Smooth muscle cell (in vitro differentiated cells): ENCODE results near the gene ELOA. TPM values are rescaled to one million over a fixed set of nuclear protein-coding genes. Genes with fewer than 3 reads are reported as not detected.

Experiments
- DNase-seq: peaks from one replicate; lab custom pipeline; 2025; ENCODE audit not compliant: unreplicated experiment; lab: John Stamatoyannopoulos, UW
- H2AFZ ChIP-seq: fragments of 200-600 bp; sonication (generic); 2 replicates; pipeline ENCODE4 v1.6.0; 2016; ENCODE audit warnings: antibody characterized with exemption, low read depth, mild to moderate bottlenecking
- H3F3A ChIP-seq: fragments of 200-600 bp; sonication (generic); 2 replicates; pipeline ENCODE4 v1.6.0; 2017; ENCODE audit warnings: antibody characterized with exemption, low read depth
- H3K27ac ChIP-seq: fragments of 200-600 bp; sonication (generic); 2 replicates; pipeline ENCODE4 v1.5.1; 2016; ENCODE audit warnings: low read depth, mild to moderate bottlenecking
- H3K27me3 ChIP-seq: fragments of 200-600 bp; sonication (generic); 2 replicates; pipeline ENCODE4 v1.6.1; 2016; ENCODE audit warnings: low read depth, mild to moderate bottlenecking
- H3K36me3 ChIP-seq: fragments of 200-600 bp; sonication (generic); 2 replicates; pipeline ENCODE4 v1.5.1; 2016; ENCODE audit warnings: low read depth
- H3K4me1 ChIP-seq: fragments of 200-600 bp; sonication (generic); 2 replicates; pipeline ENCODE4 v1.5.1; 2016; ENCODE audit warnings: low read depth
- H3K4me2 ChIP-seq: fragments of 200-600 bp; sonication (generic); 2 replicates; pipeline ENCODE4 v1.6.0; 2016; ENCODE audit warnings: mild to moderate bottlenecking
- H3K4me3 ChIP-seq: fragments of 200-600 bp; sonication (generic); 2 replicates; pipeline ENCODE4 v1.5.1; 2016; ENCODE audit warnings: mild to moderate bottlenecking
- H3K79me2 ChIP-seq: fragments of 200-600 bp; sonication (generic); 2 replicates; pipeline ENCODE4 v1.6.0; 2016; ENCODE audit warnings: low read depth, mild to moderate bottlenecking
- H3K9ac ChIP-seq: fragments of 200-600 bp; sonication (generic); 2 replicates; pipeline ENCODE4 v1.6.0; 2016; ENCODE audit warnings: low read depth
- H3K9me3 ChIP-seq: fragments of 200-600 bp; sonication (generic); replicated peaks from 2 replicates; pipeline ENCODE4 v1.5.1; 2016; ENCODE audit warnings: low read depth
- H4K20me1 ChIP-seq: fragments of 200-600 bp; sonication (generic); 2 replicates; pipeline ENCODE4 v1.6.0; 2016; ENCODE audit warnings: low read depth
- WGBS: methylation state at CpG from one replicate; pipeline ENCODE4 v1.1.7; 2016; ENCODE audit warnings: low lambda C conversion rate; 5-methylcytosine and 5-hydroxymethylcytosine counted together
- polyA plus RNA-seq: library from polyadenylated mRNA; unstranded; fragments of >200 nt; fragmentation: Nextera tagmentation; extraction: Ambion mirVana; gene quantifications from 2 replicates; pipeline ENCODE4 v1.2.1, GENCODE V29; 2016
- total RNA-seq: library from RNA; depleted of rRNA; stranded (reverse); fragments of >200 nt; gene quantifications from 2 replicates; pipeline ENCODE4 v1.2.3, GENCODE V29; 2014
- TF ChIP-seq, protein P1 (sequence below): fragments of 200-600 bp; sonication (generic); IDR thresholded peaks from 2 replicates; pipeline ENCODE4 v1.5.1; 2017; ENCODE audit warnings: borderline replicate concordance, mild to moderate bottlenecking, antibody characterized with exemption; ENCODE audit not compliant: insufficient read depth, poor library complexity, severe bottlenecking

ELOA gene
- total and polyA plus RNA-seq, 2 experiments from 2014 or later: 28.1 to 33.4 TPM

DNA sequence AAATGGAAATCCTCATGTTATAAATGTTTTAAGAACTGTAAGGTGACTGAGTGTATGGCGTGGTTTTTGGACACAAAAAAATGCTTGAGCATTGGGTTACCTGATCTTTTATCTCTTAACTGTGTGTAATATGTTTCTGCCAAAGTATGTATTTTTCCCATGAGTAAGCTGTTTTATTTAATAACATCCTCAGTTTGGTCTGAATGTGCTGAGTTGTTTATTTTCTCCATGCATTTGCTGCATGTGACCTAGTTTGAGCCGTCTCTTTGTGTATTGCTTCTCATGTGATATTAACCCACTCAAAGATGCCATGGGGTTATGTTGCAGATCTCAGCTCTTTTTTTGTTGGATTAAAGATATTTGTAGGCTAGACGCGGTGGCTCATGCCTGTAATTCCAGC is 41.6 kb downstream of the ELOA start:
- peaks cover 14% of the 10 kb centered on the region for H3K36me3 ChIP-seq
- TF ChIP-seq, protein P1, sequence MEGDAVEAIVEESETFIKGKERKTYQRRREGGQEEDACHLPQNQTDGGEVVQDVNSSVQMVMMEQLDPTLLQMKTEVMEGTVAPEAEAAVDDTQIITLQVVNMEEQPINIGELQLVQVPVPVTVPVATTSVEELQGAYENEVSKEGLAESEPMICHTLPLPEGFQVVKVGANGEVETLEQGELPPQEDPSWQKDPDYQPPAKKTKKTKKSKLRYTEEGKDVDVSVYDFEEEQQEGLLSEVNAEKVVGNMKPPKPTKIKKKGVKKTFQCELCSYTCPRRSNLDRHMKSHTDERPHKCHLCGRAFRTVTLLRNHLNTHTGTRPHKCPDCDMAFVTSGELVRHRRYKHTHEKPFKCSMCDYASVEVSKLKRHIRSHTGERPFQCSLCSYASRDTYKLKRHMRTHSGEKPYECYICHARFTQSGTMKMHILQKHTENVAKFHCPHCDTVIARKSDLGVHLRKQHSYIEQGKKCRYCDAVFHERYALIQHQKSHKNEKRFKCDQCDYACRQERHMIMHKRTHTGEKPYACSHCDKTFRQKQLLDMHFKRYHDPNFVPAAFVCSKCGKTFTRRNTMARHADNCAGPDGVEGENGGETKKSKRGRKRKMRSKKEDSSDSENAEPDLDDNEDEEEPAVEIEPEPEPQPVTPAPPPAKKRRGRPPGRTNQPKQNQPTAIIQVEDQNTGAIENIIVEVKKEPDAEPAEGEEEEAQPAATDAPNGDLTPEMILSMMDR: no peak
- H3K27me3 ChIP-seq: no peaks in the 10 kb centered on the region
- WGBS: 96% methylated on average over 4 of the region's 4 CpGs
- DNase-seq: no peak
- H3K79me2 ChIP-seq: peaks cover 43% of the 10 kb centered on the region
- peaks cover 6% of the 10 kb centered on the region for H3K4me1 ChIP-seq
- peaks cover 16% of the 10 kb centered on the region for H3F3A ChIP-seq
- H3K27ac ChIP-seq: no peak overlapping the region
- H3K4me2 ChIP-seq: no peak overlapping the region
- H3K9ac ChIP-seq: no peak overlapping the region
- H3K9me3 ChIP-seq: no peaks in the 10 kb centered on the region
- no peak overlapping the region for H2AFZ ChIP-seq
- no peak overlapping the region for H3K4me3 ChIP-seq
- H4K20me1 ChIP-seq: peaks cover 28% of the 10 kb centered on the region

DNA sequence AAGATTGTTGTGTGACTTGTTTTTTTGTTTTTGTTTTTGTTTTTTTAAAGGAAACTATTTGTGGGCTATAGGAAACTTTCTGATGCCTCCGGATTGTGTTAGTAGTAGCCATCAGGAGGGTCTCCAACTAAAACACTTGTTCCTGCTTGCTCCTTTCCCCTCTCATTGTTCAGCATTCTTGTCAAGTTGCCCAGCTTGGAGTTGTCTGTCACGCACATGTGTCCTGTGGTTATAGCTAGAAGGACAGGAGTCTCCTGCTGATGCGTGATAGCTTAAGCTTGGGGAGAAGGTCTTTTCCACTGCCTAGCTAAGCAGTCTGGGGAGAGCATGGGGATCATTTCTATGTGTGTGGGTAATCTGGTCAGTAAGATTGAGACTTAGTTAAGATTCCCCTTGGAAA is 44.4 kb downstream of the ELOA start:
- no peak overlapping the region for H2AFZ ChIP-seq
- WGBS: 97% methylated on average over 3 of the region's 3 CpGs
- H3K4me2 ChIP-seq: no peak overlapping the region
- H3F3A ChIP-seq: peaks cover 23% of the 10 kb centered on the region
- H3K9me3 ChIP-seq: no peaks in the 10 kb centered on the region
- H4K20me1 ChIP-seq: peaks cover 17% of the 10 kb centered on the region
- DNase-seq: no peak
- TF ChIP-seq, protein P1: no peak
- H3K9ac ChIP-seq: no peak overlapping the region
- no peak overlapping the region for H3K4me3 ChIP-seq
- H3K27me3 ChIP-seq: no peaks in the 10 kb centered on the region
- H3K27ac ChIP-seq: no peak overlapping the region
- H3K36me3 ChIP-seq: peaks cover 14% of the 10 kb centered on the region
- H3K79me2 ChIP-seq: peaks cover 33% of the 10 kb centered on the region
- peaks cover 12% of the 10 kb centered on the region for H3K4me1 ChIP-seq

DNA sequence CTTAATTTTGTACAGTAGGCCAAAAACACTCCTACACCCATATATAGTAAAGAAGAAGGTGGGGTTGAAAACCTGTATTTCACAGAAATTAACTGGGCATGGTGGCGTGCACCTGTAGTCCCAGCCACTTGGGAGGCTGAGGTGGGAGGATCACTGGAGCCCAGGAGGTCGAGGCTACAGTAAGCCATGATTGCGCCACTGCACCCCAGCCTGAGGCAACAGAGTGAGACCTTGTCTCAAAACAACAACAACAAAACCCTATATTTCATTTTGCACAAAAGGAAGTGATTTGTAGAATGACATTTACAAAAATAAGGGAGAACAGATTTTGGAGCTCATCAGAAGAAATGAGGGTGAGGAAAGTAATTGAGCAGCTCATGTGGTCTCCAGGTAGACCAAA is 45.4 kb downstream of the ELOA start:
- Histone ChIP-seq H3K4me1 (peaks cover 12% of the 10 kb centered on the region), H3F3A (peaks cover 23% of the 10 kb centered on the region), H3K9ac (no peak overlapping the region), H3K27ac (no peak overlapping the region), H3K4me2 (no peak overlapping the region), H2AFZ (no peak overlapping the region), H3K79me2 (peaks cover 29% of the 10 kb centered on the region), H3K36me3 (peaks cover 14% of the 10 kb centered on the region), H4K20me1 (peaks cover 20% of the 10 kb centered on the region), H3K9me3 (no peaks in the 10 kb centered on the region), H3K4me3 (no peak overlapping the region), H3K27me3 (no peaks in the 10 kb centered on the region)
- 98% methylated on average over 3 of the region's 3 CpGs for WGBS
- TF ChIP-seq, protein P1: no peak
- no peak for DNase-seq
